Right hindlimb (tissue), 1 donor: ENCODE data around the gene CIITA.
"Not testable (repeated sequence)": the region's sequence is repeated elsewhere in the genome, so short reads cannot be mapped to it uniquely, and the experiment has no call there.

Experiments
- DNase-seq: peaks from one replicate; pipeline ENCODE4 v3.0.0-alpha.2; 2018

The CIITA gene, protein sequence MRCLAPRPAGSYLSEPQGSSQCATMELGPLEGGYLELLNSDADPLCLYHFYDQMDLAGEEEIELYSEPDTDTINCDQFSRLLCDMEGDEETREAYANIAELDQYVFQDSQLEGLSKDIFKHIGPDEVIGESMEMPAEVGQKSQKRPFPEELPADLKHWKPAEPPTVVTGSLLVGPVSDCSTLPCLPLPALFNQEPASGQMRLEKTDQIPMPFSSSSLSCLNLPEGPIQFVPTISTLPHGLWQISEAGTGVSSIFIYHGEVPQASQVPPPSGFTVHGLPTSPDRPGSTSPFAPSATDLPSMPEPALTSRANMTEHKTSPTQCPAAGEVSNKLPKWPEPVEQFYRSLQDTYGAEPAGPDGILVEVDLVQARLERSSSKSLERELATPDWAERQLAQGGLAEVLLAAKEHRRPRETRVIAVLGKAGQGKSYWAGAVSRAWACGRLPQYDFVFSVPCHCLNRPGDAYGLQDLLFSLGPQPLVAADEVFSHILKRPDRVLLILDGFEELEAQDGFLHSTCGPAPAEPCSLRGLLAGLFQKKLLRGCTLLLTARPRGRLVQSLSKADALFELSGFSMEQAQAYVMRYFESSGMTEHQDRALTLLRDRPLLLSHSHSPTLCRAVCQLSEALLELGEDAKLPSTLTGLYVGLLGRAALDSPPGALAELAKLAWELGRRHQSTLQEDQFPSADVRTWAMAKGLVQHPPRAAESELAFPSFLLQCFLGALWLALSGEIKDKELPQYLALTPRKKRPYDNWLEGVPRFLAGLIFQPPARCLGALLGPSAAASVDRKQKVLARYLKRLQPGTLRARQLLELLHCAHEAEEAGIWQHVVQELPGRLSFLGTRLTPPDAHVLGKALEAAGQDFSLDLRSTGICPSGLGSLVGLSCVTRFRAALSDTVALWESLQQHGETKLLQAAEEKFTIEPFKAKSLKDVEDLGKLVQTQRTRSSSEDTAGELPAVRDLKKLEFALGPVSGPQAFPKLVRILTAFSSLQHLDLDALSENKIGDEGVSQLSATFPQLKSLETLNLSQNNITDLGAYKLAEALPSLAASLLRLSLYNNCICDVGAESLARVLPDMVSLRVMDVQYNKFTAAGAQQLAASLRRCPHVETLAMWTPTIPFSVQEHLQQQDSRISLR

DNA sequence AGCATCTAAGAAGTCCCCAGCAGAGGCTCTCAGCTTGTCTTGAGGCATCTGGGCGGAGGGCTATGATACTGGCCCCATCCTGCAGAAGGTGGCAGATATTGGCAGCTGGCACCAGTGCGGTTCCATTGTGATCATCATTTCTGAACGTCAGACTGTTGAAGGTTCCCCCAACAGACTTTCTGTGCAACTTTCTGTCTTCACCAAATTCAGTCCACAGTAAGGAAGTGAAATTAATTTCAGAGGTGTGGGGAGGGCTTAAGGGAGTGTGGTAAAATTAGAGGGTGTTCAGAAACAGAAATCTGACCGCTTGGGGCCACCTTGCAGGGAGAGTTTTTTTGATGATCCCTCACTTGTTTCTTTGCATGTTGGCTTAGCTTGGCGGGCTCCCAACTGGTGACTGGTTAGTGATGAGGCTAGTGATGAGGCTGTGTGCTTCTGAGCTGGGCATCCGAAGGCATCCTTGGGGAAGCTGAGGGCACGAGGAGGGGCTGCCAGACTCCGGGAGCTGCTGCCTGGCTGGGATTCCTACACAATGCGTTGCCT is at the start of gene CIITA:
Gene CIITA (plus strand): TSS at position 404 of the 543 bp plus-strand sequence. CDS start 129 bp downstream, at position 533.
- no peak for DNase-seq

DNA sequence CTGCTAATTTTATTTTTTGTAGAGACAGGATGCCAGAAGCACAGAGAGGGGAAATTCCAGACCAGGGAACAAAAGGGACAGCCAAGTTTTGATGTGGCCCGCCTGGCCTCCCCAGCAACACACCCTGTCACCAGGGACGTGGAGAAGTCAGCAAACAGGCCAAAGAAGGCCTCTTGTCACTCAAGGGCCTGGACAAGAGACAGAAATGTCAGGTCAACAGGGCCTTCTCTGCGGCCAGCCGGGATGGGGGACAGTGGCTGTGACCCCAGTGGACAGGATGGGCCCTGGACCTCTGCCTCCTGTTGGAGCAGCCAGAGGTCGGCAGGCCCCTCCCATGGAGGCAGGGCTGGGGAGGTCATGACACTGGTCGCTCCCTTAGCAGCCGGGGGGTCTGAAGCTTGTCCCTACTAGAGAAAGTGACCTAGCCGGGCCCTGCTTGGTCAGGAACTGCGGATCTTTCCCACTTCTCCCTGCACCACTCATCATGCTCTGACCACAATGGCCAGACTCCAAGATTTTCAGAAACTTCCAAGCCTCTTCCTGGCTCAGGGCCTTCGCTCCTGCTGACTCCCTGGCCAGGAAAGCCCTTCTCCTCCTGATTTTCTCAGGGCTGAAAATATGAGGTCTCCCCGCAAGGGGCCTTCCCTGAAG is 49.2 kb upstream of the CIITA start:
- DNase-seq: peak; percentile 91

DNA sequence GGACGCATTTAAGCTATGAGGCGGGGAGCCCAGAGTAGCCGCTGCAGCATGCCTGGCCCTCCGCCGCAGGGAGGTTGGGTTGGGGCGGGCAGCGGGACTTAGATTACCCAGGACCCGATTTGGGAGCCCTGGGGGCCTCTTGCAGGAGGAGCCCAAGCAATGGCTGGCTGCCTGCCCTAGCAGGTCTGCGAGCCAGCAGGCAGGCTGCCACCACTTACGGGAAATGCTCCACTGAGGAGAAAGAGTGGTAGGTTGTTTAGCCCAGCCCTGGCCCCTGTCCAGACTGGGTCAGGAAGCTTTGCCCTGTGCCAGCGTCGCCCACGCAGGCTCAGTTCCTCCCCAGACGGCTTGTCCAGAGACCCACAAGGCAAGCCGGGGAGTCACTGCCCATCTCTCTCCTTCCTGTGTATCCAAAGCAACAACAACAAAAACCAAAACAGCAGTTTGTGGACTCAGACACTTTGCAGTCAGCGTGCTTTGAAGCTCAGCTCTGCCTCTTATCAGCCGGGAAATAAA is 48.1 kb upstream of the CIITA start:
- peak; percentile 96 for DNase-seq

DNA sequence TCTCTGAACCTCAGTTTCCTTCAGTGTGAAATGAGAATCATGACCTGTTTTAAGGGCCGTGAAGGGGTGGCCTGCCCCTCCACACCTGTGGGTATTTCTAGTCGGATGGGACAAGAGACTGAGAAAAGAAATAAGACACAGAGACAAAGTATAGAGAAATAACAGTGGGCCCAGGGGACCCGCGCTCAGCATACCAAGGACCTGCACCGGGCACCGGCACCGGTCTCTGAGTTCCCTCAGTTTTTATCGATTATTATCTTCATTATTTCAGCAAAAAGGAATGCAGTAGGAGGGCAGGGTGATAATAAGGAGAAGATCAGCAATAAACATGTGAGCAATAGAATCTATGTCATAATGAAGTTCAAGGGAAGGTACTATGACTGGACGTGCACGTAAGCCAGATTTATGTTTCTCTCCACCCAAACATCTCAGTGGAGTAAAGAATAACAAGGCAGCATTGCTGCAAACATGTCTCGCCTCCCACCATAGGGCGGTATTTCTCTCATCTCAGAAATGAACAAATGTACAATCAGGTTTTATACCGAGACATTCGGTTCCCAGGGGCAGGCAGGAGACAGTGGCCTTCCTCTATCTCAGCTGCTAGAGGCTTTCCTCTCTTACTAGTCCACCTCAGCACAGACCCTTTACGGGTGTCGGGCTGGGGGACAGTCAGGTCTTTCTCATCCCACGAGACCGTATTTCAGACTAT is 47.5 kb upstream of the CIITA start:
- not testable (repeated sequence) for DNase-seq

DNA sequence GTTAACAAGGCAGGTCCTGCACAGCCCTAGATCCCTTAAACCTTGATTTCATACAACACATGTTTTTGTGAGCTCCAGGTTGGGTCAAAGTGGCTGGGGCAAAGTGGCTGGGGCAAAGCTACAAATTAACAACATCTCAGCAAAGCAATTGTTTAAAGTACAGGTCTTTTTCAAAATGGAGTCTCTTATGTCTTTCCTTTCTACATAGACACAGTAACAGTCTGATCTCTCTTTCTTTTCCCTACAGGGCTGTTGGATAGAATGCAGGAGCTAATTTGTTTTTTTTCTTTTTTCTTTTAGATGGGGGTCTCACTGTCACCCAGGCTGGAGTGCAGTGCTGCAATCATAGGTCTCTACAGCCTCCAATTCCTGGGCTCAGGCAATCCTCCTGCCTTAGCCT is 46.8 kb upstream of the CIITA start:
- not testable (repeated sequence) for DNase-seq

DNA sequence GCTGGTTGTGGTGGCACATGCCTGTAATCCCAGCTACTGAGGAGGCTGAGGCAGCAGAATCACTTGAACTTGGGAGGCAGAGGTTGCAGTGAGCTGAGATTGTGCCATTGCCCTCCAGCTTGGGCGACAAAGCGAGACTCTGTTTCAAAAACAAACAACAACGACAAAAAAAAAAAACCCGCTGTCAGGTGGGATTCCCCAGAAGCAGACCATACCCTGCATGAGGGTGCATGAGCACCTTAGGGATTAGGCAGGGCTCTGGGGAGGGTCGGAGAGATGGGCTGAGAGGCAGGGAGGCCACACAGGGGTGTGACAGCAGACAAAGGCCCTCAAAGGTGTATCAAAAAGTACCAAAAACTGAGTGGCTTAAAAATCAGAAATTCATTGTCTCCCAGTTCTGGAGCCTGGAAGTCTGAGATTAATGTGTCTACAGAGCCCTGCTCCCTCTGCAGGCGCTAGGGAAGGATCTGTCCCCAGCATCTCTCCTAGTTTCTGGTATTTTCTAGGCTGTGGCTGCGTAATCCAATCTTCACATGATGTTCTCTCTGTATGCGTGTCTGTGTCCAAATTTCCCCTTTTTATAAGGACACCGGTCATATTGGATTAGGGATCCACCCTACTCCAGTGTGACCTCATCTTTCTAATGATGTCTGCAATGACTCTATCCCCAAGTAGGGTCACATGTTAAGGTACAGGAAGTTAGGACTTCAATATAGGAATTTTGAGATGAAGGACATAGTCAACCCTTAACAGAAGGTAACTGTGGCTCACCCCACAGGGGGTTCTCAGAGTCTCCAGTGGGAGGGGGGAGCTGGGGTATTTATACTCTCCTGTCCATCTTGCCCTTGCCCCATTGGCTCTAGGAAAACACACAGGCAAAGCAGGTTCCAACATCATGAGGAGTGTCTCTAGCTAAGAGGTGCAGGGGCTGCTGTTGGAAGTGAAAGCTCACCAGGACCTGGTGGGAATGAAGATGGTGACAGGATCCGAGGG is 44.8 kb upstream of the CIITA start:
- DNase-seq: no peak

DNA sequence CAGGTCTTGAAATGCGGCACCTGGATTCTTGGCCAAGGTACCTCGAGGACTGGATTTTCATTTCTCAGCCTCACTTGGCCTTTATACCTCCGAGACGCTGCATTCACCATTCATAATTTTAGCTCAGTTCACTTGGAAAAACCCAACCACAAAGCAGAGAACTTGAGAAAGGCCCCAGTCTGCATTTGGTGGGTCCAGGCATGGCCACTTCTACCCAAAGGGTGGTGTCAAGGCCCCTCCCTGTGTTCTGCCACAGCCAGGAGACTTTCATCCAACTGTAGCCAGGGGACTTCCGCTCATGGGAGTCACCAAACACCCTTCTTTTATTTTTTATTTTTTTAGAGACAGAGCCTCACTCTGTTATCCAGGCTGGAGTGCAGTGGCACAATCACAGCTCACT is 43.7 kb upstream of the CIITA start:
- DNase-seq: no peak

DNA sequence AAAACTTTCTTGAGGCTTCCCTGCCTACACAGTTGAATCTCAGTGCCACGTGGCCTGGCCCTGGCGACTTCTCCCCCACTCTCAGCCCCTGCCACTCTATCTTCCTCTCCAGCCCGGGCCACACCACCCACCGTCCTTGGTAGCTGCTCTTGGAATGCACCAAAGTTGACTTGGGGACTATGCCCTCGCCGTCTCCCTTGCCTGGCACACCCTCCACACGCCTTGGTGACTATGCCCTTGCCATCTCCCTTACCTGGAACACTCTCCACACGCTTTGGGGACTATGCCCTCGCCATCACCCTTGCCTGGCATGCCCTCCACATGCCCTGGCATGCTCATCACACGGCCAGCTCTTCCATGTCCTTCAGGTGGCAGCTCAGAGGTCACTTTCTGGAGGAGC is 42.9 kb upstream of the CIITA start:
- no peak for DNase-seq

DNA sequence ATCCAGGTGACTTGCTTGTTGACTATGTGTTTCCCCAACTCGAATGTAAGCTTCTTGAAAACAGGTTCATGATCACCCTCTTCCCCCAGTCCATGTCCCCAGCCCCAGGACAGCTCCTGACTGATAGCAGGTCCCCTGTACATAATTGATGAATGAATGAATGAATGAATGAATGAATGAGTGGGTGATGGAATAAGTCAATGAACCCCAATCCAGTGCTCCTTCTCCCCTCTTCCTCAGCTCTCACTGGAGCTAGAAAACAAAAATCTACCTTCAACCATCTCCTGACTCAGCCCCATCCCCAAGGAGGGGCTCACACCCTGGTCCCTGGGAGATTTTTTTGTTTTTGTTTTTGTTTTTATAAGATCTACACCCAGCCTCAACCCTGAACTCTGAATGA is 42.2 kb upstream of the CIITA start:
- no peak for DNase-seq

DNA sequence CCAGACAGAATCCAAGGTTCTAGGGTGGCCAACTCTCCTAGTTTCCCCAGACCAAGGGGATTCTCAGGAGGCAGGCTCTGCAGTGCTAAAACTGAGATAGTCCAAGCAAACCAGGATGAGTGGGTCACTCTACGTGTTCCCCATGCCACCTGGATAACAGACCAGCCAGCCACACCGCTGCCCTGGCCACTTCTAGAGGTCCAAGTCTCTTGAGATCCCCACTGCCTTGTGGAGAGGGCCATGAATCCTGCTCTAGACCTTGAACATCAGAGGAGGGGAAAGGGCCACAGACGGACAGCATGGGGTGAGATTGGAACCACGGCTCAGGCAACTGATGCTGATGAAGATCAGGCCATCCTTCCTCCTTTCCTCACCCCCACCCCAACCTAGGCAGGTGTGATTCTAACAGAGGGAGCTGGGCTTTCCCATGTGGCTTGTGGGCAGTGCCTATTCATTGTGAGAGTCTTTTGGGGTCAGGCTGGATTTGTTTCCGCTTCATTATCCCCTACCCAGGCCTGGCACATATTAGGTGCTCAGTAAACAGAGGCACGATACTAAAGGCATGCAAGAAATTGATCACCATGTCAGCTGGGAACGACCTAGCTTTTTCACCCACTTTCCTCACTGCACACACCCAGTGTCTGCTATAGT is 41.6 kb upstream of the CIITA start:
- no peak for DNase-seq

DNA sequence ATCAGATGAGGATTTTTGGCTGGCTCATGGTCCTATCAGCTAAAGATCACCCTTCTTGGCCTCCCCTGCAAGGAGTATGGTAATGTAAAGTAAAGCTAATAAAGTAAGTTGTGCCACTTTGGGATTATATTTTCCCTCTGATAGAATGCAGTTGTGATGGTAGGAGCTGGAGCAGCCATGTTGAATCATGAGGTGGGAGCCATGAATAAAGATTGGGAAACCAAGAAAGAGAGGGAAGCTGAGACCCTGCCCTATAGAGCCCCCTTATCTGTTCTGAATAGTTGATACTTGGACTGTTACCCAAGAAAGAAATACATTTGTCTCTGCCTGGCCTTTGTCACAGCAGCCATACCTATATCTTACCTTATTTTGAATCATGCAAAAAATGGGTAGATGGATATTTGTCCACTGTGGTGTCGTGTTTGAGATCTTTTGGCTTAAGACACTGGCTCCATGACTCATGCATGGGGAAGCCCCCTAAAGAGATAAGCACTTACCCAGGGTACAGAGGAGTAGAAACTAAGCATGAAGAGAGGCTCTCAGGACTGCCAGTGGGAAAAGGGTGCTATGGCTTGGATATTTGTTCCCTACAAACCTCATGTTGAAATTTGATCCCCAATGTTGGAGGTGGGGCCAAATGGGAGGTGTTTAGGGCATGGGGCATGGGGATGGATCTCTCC is 40.7 kb upstream of the CIITA start:
- no peak for DNase-seq

DNA sequence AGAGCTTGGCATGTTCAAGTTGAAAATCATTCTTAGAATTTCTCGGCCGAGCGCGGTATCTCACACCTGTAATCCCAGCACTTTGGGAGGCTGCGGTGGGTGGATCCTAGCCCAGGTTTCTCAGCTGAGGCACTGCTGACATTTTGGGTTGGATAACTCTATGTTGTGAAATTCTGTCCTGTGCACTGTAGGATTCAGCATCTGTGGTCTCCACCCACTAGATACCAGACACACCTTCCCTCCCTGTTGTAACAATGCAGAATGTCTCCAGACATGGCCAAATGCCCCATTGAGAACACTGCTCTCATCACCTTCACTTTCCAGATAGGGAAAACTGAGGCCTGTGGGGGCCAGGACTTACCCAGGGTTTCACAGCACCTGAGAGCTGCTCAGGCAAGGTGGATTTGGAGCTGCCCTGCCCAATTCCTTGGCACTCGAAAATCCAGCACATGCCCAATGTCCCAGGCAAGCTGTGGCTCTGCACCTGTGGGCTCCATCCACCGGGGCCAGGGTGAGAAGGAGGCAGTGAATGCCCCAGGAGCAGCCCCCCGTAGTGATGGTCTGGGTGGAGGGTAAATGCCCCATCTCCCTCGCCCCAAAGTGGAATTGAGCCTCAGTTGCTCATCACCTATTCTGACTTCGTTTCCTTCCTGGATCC is 38.3 kb upstream of the CIITA start:
- DNase-seq: no peak

DNA sequence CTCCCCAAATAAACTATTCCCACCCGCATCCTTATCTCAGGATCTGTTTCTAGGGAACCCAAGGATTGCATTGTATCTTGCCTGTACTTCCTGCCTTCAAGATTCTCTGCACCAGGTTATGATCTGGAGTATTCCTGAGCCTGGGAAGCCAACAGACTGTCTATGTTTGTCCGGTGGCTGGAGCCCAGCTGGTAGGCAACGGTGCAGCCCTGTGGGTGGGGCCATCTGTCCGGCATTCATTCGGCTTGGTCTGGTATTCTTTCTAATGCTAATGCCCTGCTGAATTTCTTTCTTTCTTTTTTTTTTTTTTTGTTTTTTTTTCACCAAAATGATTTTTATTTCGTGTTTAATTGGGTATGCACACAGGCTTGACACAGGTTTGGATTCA is 37.7 kb upstream of the CIITA start:
- DNase-seq: no peak

DNA sequence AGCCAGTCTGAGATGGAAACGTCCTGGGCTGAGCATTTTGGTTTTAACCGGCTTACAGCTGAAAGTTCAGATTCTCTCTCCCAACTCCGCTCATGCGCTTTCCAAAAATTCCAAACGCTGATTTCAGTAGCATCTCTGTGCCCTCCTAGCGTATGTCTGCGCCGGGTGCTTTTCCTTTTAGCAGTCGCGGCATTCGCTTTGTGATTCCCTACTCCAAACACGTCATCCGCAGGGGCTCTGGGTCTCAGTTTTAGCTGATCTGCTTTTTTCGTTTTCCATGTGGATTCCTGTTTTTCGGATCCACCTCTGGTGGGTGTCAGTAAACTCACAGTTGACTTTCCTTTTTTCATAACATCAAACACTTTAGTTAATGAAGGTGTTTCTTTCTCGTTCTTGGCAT is 36.3 kb upstream of the CIITA start:
- no peak for DNase-seq

DNA sequence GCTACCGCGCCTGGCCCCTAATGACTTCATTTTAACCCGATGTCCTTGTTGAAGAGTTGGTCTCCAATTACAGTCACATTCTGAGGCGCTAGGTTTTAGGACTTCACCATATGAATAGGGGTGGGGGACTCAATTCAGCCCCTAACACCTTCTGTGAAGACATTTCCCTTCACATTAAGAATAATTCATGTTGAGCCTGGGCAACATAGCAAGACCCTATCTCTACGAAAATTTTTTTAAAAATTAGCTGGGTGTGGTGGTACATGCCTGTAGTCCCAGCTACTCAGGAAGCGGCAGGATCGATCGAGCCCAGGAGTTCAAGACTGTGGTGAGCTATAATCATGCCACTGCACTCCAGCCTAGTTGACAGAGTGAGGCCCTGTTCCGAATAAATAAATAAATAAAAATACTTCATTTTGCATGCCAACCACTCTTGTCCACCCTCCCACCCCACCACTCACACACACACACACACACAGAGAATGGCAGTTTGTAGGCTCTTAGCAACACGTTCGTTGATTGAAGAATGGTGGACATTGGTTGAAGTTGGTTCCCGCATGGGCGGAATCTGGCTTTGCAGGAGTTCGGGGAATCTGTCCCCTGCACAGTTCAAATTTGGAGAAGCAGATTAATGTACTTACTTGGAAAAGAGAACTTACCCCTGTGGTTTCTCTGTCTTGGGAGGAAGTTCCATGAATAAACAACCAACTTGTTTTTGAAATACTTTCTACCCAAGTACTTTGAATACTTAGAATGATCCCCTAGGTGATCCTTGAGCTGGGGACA is 30.6 kb upstream of the CIITA start:
- DNase-seq: no peak

DNA sequence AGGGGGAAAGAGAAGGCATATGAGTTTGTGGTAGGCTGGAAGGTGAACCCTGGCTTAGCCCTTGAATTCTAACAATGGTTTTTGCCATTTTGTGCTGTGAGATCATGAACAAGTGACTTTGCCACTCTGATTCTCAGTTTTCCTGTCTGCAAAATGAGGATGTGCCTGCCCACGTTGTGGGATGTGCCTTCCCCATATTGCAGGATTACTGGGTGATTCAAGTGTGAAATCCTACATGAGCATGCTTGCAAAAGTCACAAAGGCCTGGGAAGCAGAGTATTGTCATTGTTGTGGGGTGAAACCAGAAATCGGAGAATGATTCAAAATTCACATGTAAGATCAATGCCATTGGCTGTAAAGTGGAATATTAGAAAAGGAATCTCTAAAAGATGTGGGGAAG is 29.8 kb upstream of the CIITA start:
- DNase-seq: no peak

DNA sequence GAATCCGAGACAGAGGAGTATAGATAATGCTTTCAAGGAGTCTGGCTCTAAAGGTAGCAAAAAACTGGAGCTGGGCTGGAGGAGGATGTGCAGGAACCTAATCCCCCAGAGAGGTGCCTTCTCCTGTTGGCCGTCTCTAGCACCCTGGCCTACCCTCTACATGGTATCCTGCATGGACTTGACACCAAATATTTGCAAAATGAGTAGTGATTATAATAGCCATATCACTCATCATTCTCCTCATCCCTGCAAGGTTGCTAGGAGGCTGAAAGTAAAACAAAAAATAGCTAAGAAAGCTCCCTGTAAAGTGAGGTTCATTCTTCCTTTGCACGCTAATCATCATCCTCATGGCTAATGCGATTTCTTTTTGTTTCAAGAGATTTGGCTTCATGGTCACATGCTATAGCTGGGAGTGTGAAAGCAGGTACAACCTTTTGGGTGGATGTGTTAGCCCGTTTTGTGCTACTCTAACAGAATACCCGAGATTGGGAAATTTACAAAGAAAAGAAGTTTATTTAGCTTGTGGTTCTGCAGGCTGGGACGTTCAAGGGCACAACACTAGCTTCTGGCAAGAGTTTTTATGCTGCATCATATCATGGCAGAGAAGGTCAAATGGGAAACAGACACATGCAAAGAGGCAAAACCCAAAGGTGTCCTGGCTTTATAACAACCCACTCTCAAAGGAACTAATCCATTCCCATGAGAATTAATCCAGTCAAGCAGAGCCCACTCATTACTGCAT is 27.1 kb upstream of the CIITA start:
- DNase-seq: no peak
